HEK293 (cell line): ENCODE measurements around the gene FMO2.
A peak's percentile ranks its signal among the peaks of the same experiment; 100 is the strongest.

Experiments used
- CTCF ChIA-PET: fragments of 350-600 bp; formaldehyde crosslinking; extraction: SDS; loops from one replicate; lab custom pipeline; 2021; ENCODE audit warnings: antibody characterized with exemption; lab: Yijun Ruan, JAX
- POLR2A ChIA-PET: fragments of 300-600 bp; formaldehyde crosslinking; extraction: SDS; loops from one replicate; lab custom pipeline; 2020; ENCODE audit warnings: antibody characterized with exemption, inconsistent platforms; lab: Yijun Ruan, JAX
- H3K27ac ChIP-seq: fragments of 200-500 bp; sonication (Bioruptor generic); 2 replicates; pipeline ENCODE4 v1.5.1; 2014; ENCODE audit warnings: low read depth, low read length, control low read depth, inconsistent platforms; ENCODE audit errors: extremely low read depth
- H3K36me3 ChIP-seq, 2 experiments: fragments of 200-500 bp in 1 of 2; sonication (Bioruptor generic) in 1 of 2; 1 replicate in 1 of 2; 2 replicates in 1 of 2; pipeline ENCODE4 v1.5.1; 2014 to 2017; ENCODE audit warnings: inconsistent platforms in 2 of 2, low read length in 2 of 2; ENCODE audit not compliant: control insufficient read depth in 2 of 2, insufficient read depth in 1 of 2
- H3K4me1 ChIP-seq: fragments of 200-500 bp; sonication (Bioruptor generic); 2 replicates; pipeline ENCODE4 v1.5.1; 2014; ENCODE audit warnings: mild to moderate bottlenecking, low read length, inconsistent platforms; ENCODE audit not compliant: control insufficient read depth, insufficient read depth
- H3K4me3 ChIP-seq: 2 replicates; pipeline ENCODE4 v1.5.1; 2011; ENCODE audit warnings: low read depth, mild to moderate bottlenecking, control low read depth, low read length, moderate library complexity
- H3K9me3 ChIP-seq: fragments of 200-500 bp; sonication (Bioruptor generic); 2 replicates; pipeline ENCODE4 v1.5.1; 2014; ENCODE audit warnings: low read depth, low read length, inconsistent platforms; ENCODE audit not compliant: control insufficient read depth, insufficient read depth
- HOXC10 ChIP-seq: sonication (generic); formaldehyde crosslinking; IDR thresholded peaks from 2 replicates; pipeline ENCODE4 v1.8.1; 2023; ENCODE audit warnings: mild to moderate bottlenecking, missing genetic modification reagents
- KLF16 ChIP-seq: fragments of 450-650 bp; formaldehyde crosslinking; IDR thresholded peaks from 2 replicates; pipeline ENCODE4 v1.5.1; 2017; ENCODE audit warnings: missing biosample characterization, missing genetic modification characterization
- KLF8 ChIP-seq: fragments of 450-650 bp; formaldehyde crosslinking; IDR thresholded peaks from 2 replicates; pipeline ENCODE4 v1.5.1; 2016; ENCODE audit warnings: missing biosample characterization, missing genetic modification characterization
- OSR2 ChIP-seq: fragments of 450-650 bp; formaldehyde crosslinking; IDR thresholded peaks from 2 replicates; pipeline ENCODE4 v1.5.1; 2016; ENCODE audit warnings: missing biosample characterization, missing genetic modification characterization
- PRDM1 ChIP-seq: fragments of 450-650 bp; formaldehyde crosslinking; IDR thresholded peaks from 2 replicates; pipeline ENCODE4; 2016; ENCODE audit warnings: missing biosample characterization, missing genetic modification characterization
- PRDM4 ChIP-seq: fragments of 450-650 bp; formaldehyde crosslinking; IDR thresholded peaks from 2 replicates; pipeline ENCODE4 v1.5.1; 2017; ENCODE audit warnings: missing biosample characterization, missing genetic modification characterization
- ZBTB49 ChIP-seq: fragments of 450-650 bp; formaldehyde crosslinking; IDR thresholded peaks from 2 replicates; pipeline ENCODE4 v1.5.1; 2016; ENCODE audit warnings: missing biosample characterization, missing genetic modification characterization, low read depth
- ZFP37 ChIP-seq: fragments of 450-650 bp; formaldehyde crosslinking; IDR thresholded peaks from 2 replicates; pipeline ENCODE4 v1.5.1; 2016; ENCODE audit warnings: missing biosample characterization, missing genetic modification characterization
- ZNF10 ChIP-seq: fragments of 450-650 bp; formaldehyde crosslinking; IDR thresholded peaks from 2 replicates; pipeline ENCODE4 v1.5.1; 2017; ENCODE audit warnings: missing biosample characterization, missing genetic modification characterization
- ZNF140 ChIP-seq: fragments of 450-650 bp; formaldehyde crosslinking; IDR thresholded peaks from 2 replicates; pipeline ENCODE4 v1.5.1; 2016; ENCODE audit warnings: missing biosample characterization, missing genetic modification characterization
- ZNF157 ChIP-seq: fragments of 450-650 bp; formaldehyde crosslinking; IDR thresholded peaks from 2 replicates; pipeline ENCODE4 v1.5.1; 2016; ENCODE audit warnings: missing biosample characterization, missing genetic modification characterization
- ZNF169 ChIP-seq: fragments of 450-650 bp; formaldehyde crosslinking; IDR thresholded peaks from 2 replicates; pipeline ENCODE4 v1.5.1; 2016; ENCODE audit warnings: missing biosample characterization, missing genetic modification characterization
- ZNF174 ChIP-seq: fragments of 450-650 bp; formaldehyde crosslinking; IDR thresholded peaks from 2 replicates; pipeline ENCODE4 v1.5.0; 2017; ENCODE audit warnings: missing biosample characterization, mild to moderate bottlenecking, missing genetic modification characterization
- ZNF19 ChIP-seq: fragments of 450-650 bp; formaldehyde crosslinking; IDR thresholded peaks from 2 replicates; pipeline ENCODE4; 2016; ENCODE audit warnings: missing biosample characterization, missing genetic modification characterization, low read depth
- ZNF292 ChIP-seq: fragments of 450-650 bp; formaldehyde crosslinking; IDR thresholded peaks from 2 replicates; pipeline ENCODE4 v1.5.1; 2016; ENCODE audit warnings: low read depth, missing biosample characterization, missing genetic modification characterization, borderline replicate concordance
- ZNF311 ChIP-seq: fragments of 450-650 bp; formaldehyde crosslinking; IDR thresholded peaks from 2 replicates; pipeline ENCODE4 v1.5.1; 2017; ENCODE audit warnings: missing biosample characterization, missing genetic modification characterization, borderline replicate concordance
- ZNF473 ChIP-seq: fragments of 450-650 bp; formaldehyde crosslinking; IDR thresholded peaks from 2 replicates; pipeline ENCODE4 v1.5.1; 2017; ENCODE audit warnings: missing biosample characterization, missing genetic modification characterization
- ZNF544 ChIP-seq: fragments of 450-650 bp; formaldehyde crosslinking; IDR thresholded peaks from 2 replicates; pipeline ENCODE4 v1.5.0; 2017; ENCODE audit warnings: missing biosample characterization, missing genetic modification characterization
- ZNF549 ChIP-seq: fragments of 450-650 bp; IDR thresholded peaks from 2 replicates; pipeline ENCODE4 v1.5.1; 2018; ENCODE audit warnings: missing biosample characterization, missing genetic modification characterization, mild to moderate bottlenecking, inconsistent platforms, moderate library complexity
- ZNF626 ChIP-seq: fragments of 450-650 bp; sonication (Bioruptor Pico); formaldehyde crosslinking; IDR thresholded peaks from 2 replicates; pipeline ENCODE4 v1.5.1; 2018; ENCODE audit warnings: missing biosample characterization, missing genetic modification characterization, inconsistent platforms
- ZSCAN23 ChIP-seq: fragments of 450-650 bp; formaldehyde crosslinking; IDR thresholded peaks from 2 replicates; pipeline ENCODE4 v1.5.1; 2016; ENCODE audit warnings: missing biosample characterization, missing genetic modification characterization
- TF ChIP-seq, protein P1 (sequence below): fragments of 450-650 bp; formaldehyde crosslinking; IDR thresholded peaks from 2 replicates; pipeline ENCODE4 v1.5.1; 2016; ENCODE audit warnings: missing biosample characterization, missing genetic modification characterization
- TF ChIP-seq, protein P2 (sequence below): fragments of 450-650 bp; IDR thresholded peaks from 2 replicates; pipeline ENCODE4 v1.5.1; 2018; ENCODE audit warnings: missing biosample characterization, missing genetic modification characterization

The FMO2 gene

DNA sequence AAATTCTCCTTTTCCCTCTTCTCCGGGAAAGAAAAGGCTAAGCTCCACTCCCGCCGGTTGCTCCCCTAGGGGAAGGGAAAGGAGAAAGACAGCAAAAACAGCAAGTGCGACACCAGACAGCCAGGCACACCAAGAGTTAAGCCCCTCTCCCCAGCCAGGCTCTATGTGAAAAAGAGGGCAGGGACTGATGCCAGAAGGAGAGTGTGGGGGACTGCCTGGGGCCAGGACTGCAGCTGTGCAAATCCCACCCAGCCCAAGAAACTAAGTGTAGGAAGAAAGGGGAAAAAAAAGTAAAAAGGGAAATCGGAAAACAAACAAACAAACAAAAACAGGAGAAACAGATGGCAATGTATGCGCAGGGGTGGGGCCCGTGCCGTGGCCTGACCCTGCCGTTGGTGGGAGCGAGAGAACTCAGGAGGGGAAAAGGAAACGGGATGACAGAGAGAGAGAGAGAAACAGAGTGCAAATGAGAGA, 35.5 kb downstream of the FMO2 start:
- TF ChIP-seq PRDM1, result peak; percentile 85
- no peak for TF ChIP-seq ZNF549 (tag by site-specific recombination)
- no peak for TF ChIP-seq ZFP37
- no peak for TF ChIP-seq OSR2 (tag by site-specific recombination)
- TF ChIP-seq HOXC10, result no peak
- no peak for TF ChIP-seq ZNF544 (tag by site-specific recombination)
- TF ChIP-seq, all 188 proteins: peak for 1
- H3K4me3 ChIP-seq, result no peak overlapping the region
- H3K4me1 ChIP-seq, result no peaks in the 10 kb centered on the region
- ChIA-PET POLR2A (no interaction called here), CTCF (no interaction called here)
- no peaks in the 10 kb centered on the region for H3K36me3 ChIP-seq
- no peak overlapping the region for H3K27ac ChIP-seq
- H3K9me3 ChIP-seq, result no peaks in the 10 kb centered on the region

DNA sequence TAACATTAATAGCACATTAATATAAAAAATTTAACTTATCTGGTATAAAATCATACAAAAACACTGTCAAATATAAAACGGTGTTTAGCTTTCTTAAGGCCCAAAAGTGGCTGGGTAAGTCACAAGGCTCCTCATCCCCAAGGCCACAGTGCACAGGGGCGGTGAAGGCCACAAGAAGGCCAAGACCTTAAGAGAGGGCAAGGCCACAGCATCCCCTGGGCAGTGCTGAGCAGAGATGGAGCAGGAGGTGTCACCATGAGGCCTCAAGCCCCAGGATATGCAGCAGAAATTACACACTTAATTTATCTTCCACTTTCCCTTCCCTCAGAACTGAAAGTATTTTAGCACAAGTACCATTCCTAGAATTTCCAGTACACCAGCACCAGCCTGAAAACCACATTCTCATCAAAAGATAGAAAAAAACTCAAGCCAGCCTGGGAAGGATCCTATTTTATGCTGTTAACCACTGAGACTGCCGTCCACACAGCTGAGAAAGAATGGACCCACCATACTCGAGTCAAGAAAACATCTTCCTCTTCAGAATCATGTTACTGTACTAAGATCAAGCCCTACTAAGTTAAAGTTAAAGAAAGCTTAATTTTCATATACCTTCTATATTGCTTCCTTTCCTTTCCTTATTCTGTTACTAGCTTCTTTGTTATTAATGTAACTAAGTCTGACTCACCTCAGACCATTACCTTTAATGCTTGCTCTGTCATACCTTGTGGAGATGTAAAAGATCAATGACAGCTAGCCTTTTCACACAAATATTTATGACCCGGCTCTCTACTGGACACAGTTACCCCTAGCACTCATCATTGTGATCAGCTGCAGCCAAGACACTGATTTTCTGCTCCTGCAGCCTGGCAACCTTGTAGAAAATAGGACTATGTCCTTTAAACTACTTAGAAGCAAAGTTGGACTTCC, 36.8 kb downstream of the FMO2 start:
- no peak overlapping the region for H3K4me3 ChIP-seq
- TF ChIP-seq ZNF157 (tag by site-specific recombination) (no peak), ZNF174 (tag by site-specific recombination) (no peak), ZNF473 (tag by site-specific recombination) (no peak), ZNF10 (tag by site-specific recombination) (no peak), KLF8 (tag by site-specific recombination) (no peak), ZNF169 (no peak), ZNF140 (tag by site-specific recombination) (no peak), ZNF311 (tag by site-specific recombination) (no peak), ZNF292 (tag by site-specific recombination) (no peak), KLF16 (no peak), ZNF626 (tag by site-specific recombination) (no peak), ZNF19 (tag by site-specific recombination) (no peak), PRDM4 (tag by site-specific recombination) (no peak), ZBTB49 (tag by site-specific recombination) (no peak), ZSCAN23 (tag by site-specific recombination) (no peak)
- TF ChIP-seq, protein P1, sequence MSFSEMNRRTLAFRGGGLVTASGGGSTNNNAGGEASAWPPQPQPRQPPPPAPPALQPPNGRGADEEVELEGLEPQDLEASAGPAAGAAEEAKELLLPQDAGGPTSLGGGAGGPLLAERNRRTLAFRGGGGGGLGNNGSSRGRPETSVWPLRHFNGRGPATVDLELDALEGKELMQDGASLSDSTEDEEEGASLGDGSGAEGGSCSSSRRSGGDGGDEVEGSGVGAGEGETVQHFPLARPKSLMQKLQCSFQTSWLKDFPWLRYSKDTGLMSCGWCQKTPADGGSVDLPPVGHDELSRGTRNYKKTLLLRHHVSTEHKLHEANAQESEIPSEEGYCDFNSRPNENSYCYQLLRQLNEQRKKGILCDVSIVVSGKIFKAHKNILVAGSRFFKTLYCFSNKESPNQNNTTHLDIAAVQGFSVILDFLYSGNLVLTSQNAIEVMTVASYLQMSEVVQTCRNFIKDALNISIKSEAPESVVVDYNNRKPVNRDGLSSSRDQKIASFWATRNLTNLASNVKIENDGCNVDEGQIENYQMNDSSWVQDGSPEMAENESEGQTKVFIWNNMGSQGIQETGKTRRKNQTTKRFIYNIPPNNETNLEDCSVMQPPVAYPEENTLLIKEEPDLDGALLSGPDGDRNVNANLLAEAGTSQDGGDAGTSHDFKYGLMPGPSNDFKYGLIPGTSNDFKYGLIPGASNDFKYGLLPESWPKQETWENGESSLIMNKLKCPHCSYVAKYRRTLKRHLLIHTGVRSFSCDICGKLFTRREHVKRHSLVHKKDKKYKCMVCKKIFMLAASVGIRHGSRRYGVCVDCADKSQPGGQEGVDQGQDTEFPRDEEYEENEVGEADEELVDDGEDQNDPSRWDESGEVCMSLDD (tag by site-specific recombination), result no peak
- TF ChIP-seq, protein P2, sequence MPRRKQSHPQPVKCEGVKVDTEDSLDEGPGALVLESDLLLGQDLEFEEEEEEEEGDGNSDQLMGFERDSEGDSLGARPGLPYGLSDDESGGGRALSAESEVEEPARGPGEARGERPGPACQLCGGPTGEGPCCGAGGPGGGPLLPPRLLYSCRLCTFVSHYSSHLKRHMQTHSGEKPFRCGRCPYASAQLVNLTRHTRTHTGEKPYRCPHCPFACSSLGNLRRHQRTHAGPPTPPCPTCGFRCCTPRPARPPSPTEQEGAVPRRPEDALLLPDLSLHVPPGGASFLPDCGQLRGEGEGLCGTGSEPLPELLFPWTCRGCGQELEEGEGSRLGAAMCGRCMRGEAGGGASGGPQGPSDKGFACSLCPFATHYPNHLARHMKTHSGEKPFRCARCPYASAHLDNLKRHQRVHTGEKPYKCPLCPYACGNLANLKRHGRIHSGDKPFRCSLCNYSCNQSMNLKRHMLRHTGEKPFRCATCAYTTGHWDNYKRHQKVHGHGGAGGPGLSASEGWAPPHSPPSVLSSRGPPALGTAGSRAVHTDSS, result no peak
- H3K9me3 ChIP-seq, result no peaks in the 10 kb centered on the region
- CTCF ChIA-PET, result interaction anchor here (1.4 to 1.7 kb wide), 3 partner anchors 24 to 255 kb away, joined by 6 to 7 read pairs (median 6); no protein-coding TSS in a partner anchor
- POLR2A ChIA-PET, result no interaction called here
- no peaks in the 10 kb centered on the region for H3K36me3 ChIP-seq
- no peak overlapping the region for H3K27ac ChIP-seq
- H3K4me1 ChIP-seq, result no peaks in the 10 kb centered on the region
